SK-N-SH treated with all-trans-retinoic acid at 6 μM for 48 hours (cell line): Measurements from ENCODE around the gene LAMB1.

Source experiments
- ATAC-seq: fragments of 200-7000 bp; cut with Tn5 transposase; 3 replicates; pipeline ENCODE4 v1.9.1; 2020; ENCODE audit warnings: mild to moderate bottlenecking, moderate library complexity
- ARNTL ChIP-seq: fragments of 450-650 bp; formaldehyde crosslinking; IDR thresholded peaks from 2 replicates; pipeline ENCODE4 v1.5.0; 2020; ENCODE audit warnings: low read depth, mild to moderate bottlenecking, moderate library complexity, borderline replicate concordance
- CREB5 ChIP-seq: fragments of 250-450 bp; sonication (Bioruptor Pico); IDR thresholded peaks from 2 replicates; pipeline ENCODE4 v1.5.1; 2020; ENCODE audit warnings: low read depth, mild to moderate bottlenecking, moderate library complexity
- CSRNP3 ChIP-seq: fragments of 250-450 bp; sonication (Bioruptor Pico); IDR thresholded peaks from 2 replicates; pipeline ENCODE4 v1.5.1; 2021; ENCODE audit warnings: mild to moderate bottlenecking, moderate library complexity
- ISL1 ChIP-seq: fragments of 250-450 bp; sonication (Bioruptor Pico); IDR thresholded peaks from 2 replicates; pipeline ENCODE4 v2.1.2; 2022; ENCODE audit warnings: mild to moderate bottlenecking, moderate library complexity
- OSR1 ChIP-seq: fragments of 250-450 bp; sonication (Bioruptor Pico); IDR thresholded peaks from 2 replicates; pipeline ENCODE4 v1.8.0; 2022; ENCODE audit warnings: moderate library complexity, mild to moderate bottlenecking, inconsistent platforms
- PATZ1 ChIP-seq: fragments of 250-450 bp; sonication (Bioruptor Pico); IDR thresholded peaks from 2 replicates; pipeline ENCODE4 v1.8.0; 2020; ENCODE audit warnings: mild to moderate bottlenecking, moderate library complexity, borderline replicate concordance
- POU6F1 ChIP-seq: fragments of 250-450 bp; sonication (Bioruptor Pico); IDR thresholded peaks from 2 replicates; pipeline ENCODE4 v1.8.0; 2021; ENCODE audit warnings: low read depth, mild to moderate bottlenecking, moderate library complexity, borderline replicate concordance
- PPARA ChIP-seq: fragments of 250-450 bp; sonication (Bioruptor Pico); IDR thresholded peaks from 2 replicates; pipeline ENCODE4 v1.5.0; 2020; ENCODE audit warnings: mild to moderate bottlenecking, borderline replicate concordance
- TCF4 ChIP-seq: fragments of 250-450 bp; sonication (Bioruptor Pico); IDR thresholded peaks from 2 replicates; pipeline ENCODE4 v1.8.0; 2021; ENCODE audit warnings: mild to moderate bottlenecking, moderate library complexity, borderline replicate concordance
- TSHZ2 ChIP-seq: fragments of 250-450 bp; sonication (Bioruptor Pico); IDR thresholded peaks from 2 replicates; pipeline ENCODE4 v1.5.0; 2020; ENCODE audit warnings: mild to moderate bottlenecking, moderate library complexity
- ZC3H10 ChIP-seq: fragments of 250-450 bp; sonication (Bioruptor Pico); IDR thresholded peaks from 2 replicates; pipeline ENCODE4 v1.5.1; 2021; ENCODE audit warnings: mild to moderate bottlenecking, moderate library complexity
- ZFP30 ChIP-seq: fragments of 450-650 bp; formaldehyde crosslinking; IDR thresholded peaks from 2 replicates; pipeline ENCODE4 v1.5.0; 2022; ENCODE audit warnings: mild to moderate bottlenecking, moderate library complexity
- ZNF565 ChIP-seq: fragments of 450-650 bp; formaldehyde crosslinking; conservative IDR thresholded peaks from 2 replicates; pipeline ENCODE4 v1.5.0; 2020; ENCODE audit warnings: low read depth, mild to moderate bottlenecking, moderate library complexity
- ZNF8 ChIP-seq: fragments of 450-650 bp; formaldehyde crosslinking; IDR thresholded peaks from 2 replicates; pipeline ENCODE4 v1.5.0; 2020; ENCODE audit warnings: mild to moderate bottlenecking, moderate library complexity

Gene LAMB1

GRCh38 chr7:108004220-108005142 lies 1.5 kb upstream of the LAMB1 start (continued):
- TF ChIP-seq TSHZ2 (CRISPR knock-in tag): no peak
- TF ChIP-seq ISL1 (CRISPR knock-in tag): no peak

- TF ChIP-seq ISL1 (CRISPR knock-in tag) (no peak), ARNTL (no peak), CSRNP3 (CRISPR knock-in tag) (no peak), TSHZ2 (CRISPR knock-in tag) (no peak), PPARA (CRISPR knock-in tag) (no peak), OSR1 (CRISPR knock-in tag) (no peak), ZNF8 (CRISPR knock-in tag) (no peak), CREB5 (CRISPR knock-in tag) (no peak), TCF4 (CRISPR knock-in tag) (no peak), ZC3H10 (CRISPR knock-in tag) (no peak), POU6F1 (CRISPR knock-in tag) (no peak), ZFP30 (CRISPR knock-in tag) (no peak), PATZ1 (no peak), ZNF565 (CRISPR knock-in tag) (no peak)
- no peak for ATAC-seq
Observed at GRCh38 chr7:108003599-108003935, 606 bp upstream of the LAMB1 start.
